Type B pancreatic cell (in vitro differentiated cells): ENCODE data around the gene MYOF. TPM values are rescaled to one million over a fixed set of nuclear protein-coding genes. Genes with fewer than 3 reads are reported as not detected.

Experiments
- DNase-seq: peaks from one replicate; pipeline ENCODE4 v3.0.0; 2021; ENCODE audit warnings: mixed read lengths; ENCODE audit not compliant: unreplicated experiment; ENCODE audit errors: extremely low spot score
- H3K27ac Mint-ChIP-seq: 2 replicates; pipeline ENCODE4 v1.8.0; 2021; ENCODE audit warnings: mild to moderate bottlenecking, mixed read lengths
- H3K27me3 Mint-ChIP-seq: 2 replicates; pipeline ENCODE4 v1.8.0; 2021; ENCODE audit warnings: mixed read lengths
- H3K36me3 Mint-ChIP-seq: 2 replicates; pipeline ENCODE4 v1.8.0; 2021; ENCODE audit warnings: mixed read lengths
- H3K4me1 Mint-ChIP-seq: one replicate; pipeline ENCODE4 v1.8.0; 2021; ENCODE audit warnings: mixed read lengths; ENCODE audit not compliant: unreplicated experiment
- H3K4me3 Mint-ChIP-seq: 2 replicates; pipeline ENCODE4 v1.8.0; 2021; ENCODE audit warnings: mild to moderate bottlenecking, mixed read lengths
- H3K9me3 Mint-ChIP-seq: 2 replicates; pipeline ENCODE4 v1.8.0; 2021; ENCODE audit warnings: mixed read lengths
- CTCF ChIP-seq: fragments of 200-600 bp; sonication (generic); conservative IDR thresholded peaks from 2 replicates; pipeline ENCODE4 v1.5.0; 2021; ENCODE audit warnings: antibody characterized with exemption, mild to moderate bottlenecking
- total RNA-seq: library from RNA; stranded (reverse); gene quantifications from 2 replicates; pipeline ENCODE4 v1.2.1, GENCODE V29; 2021; ENCODE audit warnings: low replicate concordance

Gene MYOF
- total RNA-seq, 1 donor from 2014 or later: 49.4 TPM

DNA sequence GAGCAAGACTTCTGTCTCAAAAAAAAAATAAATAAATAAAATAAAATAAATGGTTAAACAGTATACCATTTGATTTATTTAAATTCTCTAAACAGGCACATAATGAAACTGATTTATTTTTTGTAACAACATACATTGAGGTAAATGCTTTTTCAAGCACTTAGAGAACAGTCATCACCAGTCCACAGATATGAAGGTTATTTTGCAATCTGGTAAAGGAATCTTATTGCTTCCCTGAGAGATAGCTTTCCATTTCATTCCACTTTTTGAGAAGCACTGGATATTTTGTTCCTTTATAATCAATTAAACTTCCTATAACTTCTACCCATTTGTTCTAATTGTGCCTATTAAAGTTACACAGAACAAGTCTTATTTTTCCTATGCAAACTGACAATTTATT, 19.5 kb upstream of the MYOF start:
- H3K4me3 Mint-ChIP-seq: no peak overlapping the region
- H3K27me3 Mint-ChIP-seq: no peaks in the 10 kb centered on the region
- no peaks in the 10 kb centered on the region for H3K9me3 Mint-ChIP-seq
- peaks cover 4% of the 10 kb centered on the region for H3K36me3 Mint-ChIP-seq
- no peak for TF ChIP-seq CTCF
- DNase-seq: no peak
- no peak overlapping the region for H3K27ac Mint-ChIP-seq
- H3K4me1 Mint-ChIP-seq: peaks cover 13% of the 10 kb centered on the region

DNA sequence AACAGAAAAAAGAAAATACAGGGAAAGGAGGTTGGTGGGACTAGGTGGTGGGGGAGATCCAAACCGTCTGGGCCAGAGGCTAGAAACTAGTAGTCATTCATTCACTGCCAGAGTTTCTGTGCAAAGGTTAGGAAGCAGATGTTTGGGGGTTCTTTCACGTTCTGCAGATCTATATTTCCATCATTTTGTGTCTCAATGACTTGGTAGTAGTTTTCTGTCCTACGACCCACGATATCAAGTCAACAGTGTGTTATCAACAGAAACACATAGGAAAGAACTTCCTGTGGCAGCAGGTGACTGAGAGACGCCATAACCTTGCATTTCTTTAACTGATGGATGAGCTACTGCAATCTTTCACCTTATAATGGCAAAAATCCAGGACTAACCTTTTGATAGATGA, 16.0 kb upstream of the MYOF start:
- no peaks in the 10 kb centered on the region for H3K9me3 Mint-ChIP-seq
- peak overlapping the region; percentile 68 for H3K27ac Mint-ChIP-seq
- no peaks in the 10 kb centered on the region for H3K27me3 Mint-ChIP-seq
- peak overlapping the region; percentile 85 for H3K4me3 Mint-ChIP-seq
- no peak for TF ChIP-seq CTCF
- no peaks in the 10 kb centered on the region for H3K36me3 Mint-ChIP-seq
- peaks cover 13% of the 10 kb centered on the region for H3K4me1 Mint-ChIP-seq
- no peak for DNase-seq

DNA sequence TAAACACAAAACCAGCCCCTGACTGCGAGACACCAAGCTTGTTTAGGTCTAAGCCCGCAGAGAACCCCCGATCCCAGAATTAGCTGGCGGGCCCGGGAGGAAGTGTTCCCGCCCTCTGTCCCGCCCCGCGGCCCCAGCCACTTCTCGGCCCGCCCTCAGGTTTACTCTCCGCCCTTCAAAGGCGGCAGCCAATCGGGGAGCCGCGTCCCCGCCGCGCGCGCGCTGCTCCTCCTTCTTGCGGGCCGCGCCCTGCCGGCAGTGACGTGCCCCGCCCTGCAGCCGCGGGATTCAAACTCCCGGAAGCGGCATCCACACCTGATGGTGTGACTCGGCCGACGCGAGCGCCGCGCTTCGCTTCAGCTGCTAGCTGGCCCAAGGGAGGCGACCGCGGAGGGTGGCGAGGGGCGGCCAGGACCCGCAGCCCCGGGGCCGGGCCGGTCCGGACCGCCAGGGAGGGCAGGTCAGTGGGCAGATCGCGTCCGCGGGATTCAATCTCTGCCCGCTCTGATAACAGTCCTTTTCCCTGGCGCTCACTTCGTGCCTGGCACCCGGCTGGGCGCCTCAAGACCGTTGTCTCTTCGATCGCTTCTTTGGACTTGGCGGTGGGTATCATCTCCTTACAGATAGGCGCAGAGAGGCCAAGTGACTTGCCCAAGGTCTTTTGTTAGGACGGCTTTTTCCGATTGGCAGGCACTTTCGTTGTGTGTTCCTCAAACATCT, 14.3 kb upstream of the MYOF start, which contains the start of gene CEP55:
Gene CEP55, plus strand, starts transcription at position 291 of the 720 bp plus-strand sequence. CDS start 3,440 bp downstream, outside the sequence.
- Mint-ChIP-seq H3K27ac (peak within 1 kb of the TSS; percentile 92), H3K4me1 (peaks cover 13% of the 10 kb centered on the region), H3K4me3 (peak within 1 kb of the TSS; percentile 98), H3K36me3 (no peaks in the 10 kb centered on the region), H3K9me3 (no peaks in the 10 kb centered on the region), H3K27me3 (no peaks in the 10 kb centered on the region)
- TF ChIP-seq CTCF: no peak
- peak; percentile 97 for DNase-seq

DNA sequence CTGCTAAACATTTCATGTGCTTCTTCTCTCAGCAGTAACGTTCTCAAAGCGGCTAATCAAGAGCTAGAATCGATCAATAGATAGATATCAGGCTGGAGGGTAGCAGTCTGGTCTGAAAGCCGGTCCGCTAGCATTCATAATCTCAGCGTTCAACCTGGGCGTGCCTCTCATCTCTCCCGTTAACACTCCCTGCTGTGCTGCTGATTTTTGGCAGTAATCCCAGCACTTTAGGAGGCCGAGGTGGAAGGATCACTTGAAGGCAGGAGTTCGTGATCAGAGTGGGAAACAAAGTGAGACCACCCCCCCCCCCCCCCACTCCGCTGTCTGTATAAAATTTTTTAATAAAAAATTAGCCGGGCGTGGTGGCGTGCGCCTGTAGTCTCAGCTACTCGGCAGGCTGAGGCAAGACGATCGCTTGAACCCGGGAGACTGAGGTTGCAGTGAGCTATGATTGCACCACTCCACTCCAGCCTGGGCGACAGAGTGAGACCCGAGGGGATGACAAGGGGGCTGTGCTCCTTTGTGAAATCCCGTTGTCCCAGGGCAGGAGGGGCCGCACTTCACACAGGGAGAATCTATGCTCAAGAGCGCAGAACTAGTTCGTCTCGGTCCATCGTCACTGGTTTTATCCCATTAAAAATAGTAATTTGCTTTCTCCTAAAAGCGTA, 13.7 kb upstream of the MYOF start:
- Mint-ChIP-seq H3K27ac (peak overlapping the region; percentile 92), H3K4me3 (peak overlapping the region; percentile 98), H3K9me3 (no peaks in the 10 kb centered on the region), H3K27me3 (no peaks in the 10 kb centered on the region), H3K36me3 (no peaks in the 10 kb centered on the region), H3K4me1 (peaks cover 13% of the 10 kb centered on the region)
- DNase-seq: no peak
- no peak for TF ChIP-seq CTCF

DNA sequence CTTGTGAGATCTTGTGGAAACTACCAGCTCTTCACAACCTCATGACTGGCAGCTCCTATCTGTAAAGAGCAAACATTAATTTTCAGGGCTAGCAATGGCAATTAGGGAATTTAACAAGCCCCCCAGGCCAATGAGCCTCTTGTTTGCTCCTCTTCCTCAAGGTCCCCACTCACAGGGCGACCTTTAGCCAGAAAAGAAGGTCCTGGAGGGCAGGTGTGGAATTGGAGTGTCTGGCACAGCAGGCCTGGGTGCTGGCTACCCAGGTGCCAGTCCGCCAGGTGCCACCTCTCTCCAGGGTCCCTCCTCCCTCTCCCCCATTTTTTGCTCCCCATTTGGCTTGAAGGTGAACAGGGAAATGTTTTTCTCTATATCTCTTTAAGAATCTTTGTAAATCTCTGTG, 12.4 kb upstream of the MYOF start:
- Mint-ChIP-seq H3K27ac (no peak overlapping the region), H3K4me1 (peaks cover 13% of the 10 kb centered on the region), H3K27me3 (no peaks in the 10 kb centered on the region), H3K4me3 (peak overlapping the region; percentile 19), H3K36me3 (no peaks in the 10 kb centered on the region), H3K9me3 (no peaks in the 10 kb centered on the region)
- no peak for TF ChIP-seq CTCF
- DNase-seq: no peak
